Measurements from ENCODE around the gene KRTAP1-1. TPM values are rescaled to one million over a fixed set of nuclear protein-coding genes. Genes with fewer than 3 reads are reported as not detected.

The KRTAP1-1 gene
- total RNA-seq, 1 experiment from 2014 or later = not detected

DNA sequence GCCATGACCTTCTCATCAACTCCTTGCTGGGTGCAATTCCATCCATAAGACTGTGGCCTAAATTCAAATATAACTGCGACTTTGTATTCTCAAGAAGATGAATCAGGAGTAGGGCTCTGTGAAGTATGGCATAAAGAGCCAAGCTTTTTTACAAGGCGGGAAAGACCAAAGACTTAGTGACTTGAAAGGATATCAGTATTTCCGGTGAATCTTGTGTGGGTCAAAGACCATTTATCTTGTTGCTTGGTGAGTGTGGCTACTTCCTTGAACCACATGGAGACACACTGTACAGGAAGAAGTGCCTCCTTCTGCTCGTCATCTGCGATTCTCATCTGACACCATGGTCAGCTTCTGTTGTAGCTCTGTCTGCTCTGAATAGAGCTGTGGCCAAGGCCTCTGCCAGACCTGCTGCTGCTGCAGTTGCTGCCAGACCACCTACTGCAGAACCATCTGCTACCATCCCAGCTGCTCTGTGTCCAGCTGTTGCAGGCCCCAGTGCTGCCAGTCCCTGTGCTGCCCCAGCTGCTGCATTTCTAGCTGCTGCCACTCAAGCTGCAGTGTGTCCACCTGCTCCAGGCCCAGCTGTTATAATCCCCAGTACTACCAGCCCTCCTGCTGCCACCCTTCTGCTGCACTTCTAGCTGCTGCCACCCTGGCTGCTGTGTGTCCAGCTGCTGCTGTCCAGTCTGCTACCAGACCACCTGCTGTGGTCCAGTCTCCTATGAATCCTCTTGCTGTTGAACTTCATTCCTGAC, 30.5 kb upstream of the KRTAP1-1 start:
- Histone ChIP-seq H3K4me1 (ENCODE audit: insufficient read depth, low read length) (peaks cover 7% of the 10 kb centered on the region), H3F3A (ENCODE audit: low read length, unreplicated experiment) (no peaks in the 10 kb centered on the region), H2AFZ (ENCODE audit: low read length) (no peak overlapping the region), H3K27me3 (ENCODE audit: low read length) (no peaks in the 10 kb centered on the region), H3K9ac (ENCODE audit: low read length) (no peak overlapping the region), H3K4me2 (ENCODE audit: low read length) (no peak overlapping the region), H3K79me2 (ENCODE audit: low read length) (no peaks in the 10 kb centered on the region), H3K36me3 (ENCODE audit: low read depth, low read length) (no peaks in the 10 kb centered on the region), H4K20me1 (ENCODE audit: low read length) (no peaks in the 10 kb centered on the region), H3K9me2 (replicated peaks; ENCODE audit: low read length) (no peaks in the 10 kb centered on the region), H3K27ac (ENCODE audit: low read length) (no peak overlapping the region), H3K4me3 (ENCODE audit: low read length) (no peak overlapping the region), H3K9me3 (ENCODE audit: low read length) (no peaks in the 10 kb centered on the region)
- BruUV-seq (replicated peaks) = no TSS peak
- POLR2A ChIA-PET (ENCODE audit: unreplicated experiment) = no interaction called here
- TF ChIP-seq EZH2phosphoT487 (IDR thresholded peaks at IDR 0.05; ENCODE audit: borderline replicate concordance, low read length) (no peak), EZH2 (IDR thresholded peaks at IDR 0.05; ENCODE audit: low read length, unreplicated experiment) (no peak)
- TF ChIP-seq, protein P1, sequence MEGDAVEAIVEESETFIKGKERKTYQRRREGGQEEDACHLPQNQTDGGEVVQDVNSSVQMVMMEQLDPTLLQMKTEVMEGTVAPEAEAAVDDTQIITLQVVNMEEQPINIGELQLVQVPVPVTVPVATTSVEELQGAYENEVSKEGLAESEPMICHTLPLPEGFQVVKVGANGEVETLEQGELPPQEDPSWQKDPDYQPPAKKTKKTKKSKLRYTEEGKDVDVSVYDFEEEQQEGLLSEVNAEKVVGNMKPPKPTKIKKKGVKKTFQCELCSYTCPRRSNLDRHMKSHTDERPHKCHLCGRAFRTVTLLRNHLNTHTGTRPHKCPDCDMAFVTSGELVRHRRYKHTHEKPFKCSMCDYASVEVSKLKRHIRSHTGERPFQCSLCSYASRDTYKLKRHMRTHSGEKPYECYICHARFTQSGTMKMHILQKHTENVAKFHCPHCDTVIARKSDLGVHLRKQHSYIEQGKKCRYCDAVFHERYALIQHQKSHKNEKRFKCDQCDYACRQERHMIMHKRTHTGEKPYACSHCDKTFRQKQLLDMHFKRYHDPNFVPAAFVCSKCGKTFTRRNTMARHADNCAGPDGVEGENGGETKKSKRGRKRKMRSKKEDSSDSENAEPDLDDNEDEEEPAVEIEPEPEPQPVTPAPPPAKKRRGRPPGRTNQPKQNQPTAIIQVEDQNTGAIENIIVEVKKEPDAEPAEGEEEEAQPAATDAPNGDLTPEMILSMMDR (conservative IDR thresholded peaks at IDR 0.05; ENCODE audit: low read depth, low read length) = no peak
- intact Hi-C loops (cut with micrococcal nuclease) = no loop called here
- CTCF ChIA-PET = no interaction called here
- ATAC-seq (no peak), DNase-seq (no peak)

DNA sequence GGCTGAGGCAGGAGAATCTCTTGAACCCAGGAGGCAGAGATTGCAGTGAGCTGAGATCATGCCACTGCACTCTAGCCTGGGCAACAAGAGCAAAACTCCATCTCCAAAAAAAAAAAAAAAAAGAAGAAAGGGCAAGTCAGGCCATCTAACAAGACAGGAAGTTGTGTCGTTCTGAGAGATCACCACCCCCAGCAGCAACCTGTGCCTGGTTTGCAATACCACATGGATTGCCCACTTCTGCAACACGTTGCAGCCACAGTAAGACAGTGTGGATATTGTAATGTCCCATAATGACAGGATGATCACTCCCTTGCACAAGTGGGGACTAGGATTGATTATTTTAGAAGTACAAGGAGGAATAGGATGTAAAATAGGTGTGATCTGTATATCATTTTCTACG, 27.8 kb upstream of the KRTAP1-1 start:
- no peaks in the 10 kb centered on the region for H3K79me2 ChIP-seq (ENCODE audit: low read length)
- ChIA-PET POLR2A (ENCODE audit: unreplicated experiment) (no interaction called here), CTCF (no interaction called here)
- H3K9ac ChIP-seq (ENCODE audit: low read length) = no peak overlapping the region
- H3K9me2 ChIP-seq (replicated peaks; ENCODE audit: low read length) = no peaks in the 10 kb centered on the region
- no peak overlapping the region for H3K4me2 ChIP-seq (ENCODE audit: low read length)
- ATAC-seq (no peak), DNase-seq (no peak)
- no peaks in the 10 kb centered on the region for H3K9me3 ChIP-seq (ENCODE audit: low read length)
- no peaks in the 10 kb centered on the region for H4K20me1 ChIP-seq (ENCODE audit: low read length)
- no TSS peak for BruUV-seq (replicated peaks)
- no peaks in the 10 kb centered on the region for H3K36me3 ChIP-seq (ENCODE audit: low read depth, low read length)
- H3K27me3 ChIP-seq (ENCODE audit: low read length) = no peaks in the 10 kb centered on the region
- H3F3A ChIP-seq (ENCODE audit: low read length, unreplicated experiment) = no peaks in the 10 kb centered on the region
- no peak overlapping the region for H3K27ac ChIP-seq (ENCODE audit: low read length)
- intact Hi-C loops (cut with micrococcal nuclease) = loop anchor here (10.0 kb wide), 2 partner anchors 64 to 146 kb away; partner anchors contain the start of gene KRTAP3-1
- no peak overlapping the region for H2AFZ ChIP-seq (ENCODE audit: low read length)
- no peak overlapping the region for H3K4me3 ChIP-seq (ENCODE audit: low read length)
- peaks cover 30% of the 10 kb centered on the region for H3K4me1 ChIP-seq (ENCODE audit: insufficient read depth, low read length)
- TF ChIP-seq EZH2phosphoT487 (IDR thresholded peaks at IDR 0.05; ENCODE audit: borderline replicate concordance, low read length) = no peak
- no peak for TF ChIP-seq EZH2 (IDR thresholded peaks at IDR 0.05; ENCODE audit: low read length, unreplicated experiment)
- TF ChIP-seq, protein P1 (conservative IDR thresholded peaks at IDR 0.05; ENCODE audit: low read depth, low read length) = no peak

DNA sequence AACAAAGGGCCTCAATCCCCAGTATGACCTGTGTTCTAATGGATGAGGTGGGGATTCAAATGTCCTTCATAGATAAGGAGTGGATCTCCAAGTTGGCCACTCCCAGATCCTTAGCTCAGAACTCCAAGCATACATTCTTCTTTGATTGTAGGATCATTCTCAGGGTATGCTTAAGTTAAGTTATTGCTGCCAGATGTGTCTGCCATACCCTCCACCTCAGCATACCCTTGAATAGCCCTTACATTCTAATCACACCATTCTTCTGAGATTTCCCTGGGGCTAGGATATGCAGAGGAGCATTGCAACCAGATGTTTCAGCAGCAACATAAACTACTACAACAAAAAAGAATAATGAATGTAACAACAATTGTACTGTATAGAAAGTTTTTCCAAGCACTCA, 26.0 kb upstream of the KRTAP1-1 start:
- Histone ChIP-seq H3K4me3 (ENCODE audit: low read length) (no peak overlapping the region), H3K9ac (ENCODE audit: low read length) (no peak overlapping the region), H2AFZ (ENCODE audit: low read length) (no peak overlapping the region), H3K9me2 (replicated peaks; ENCODE audit: low read length) (no peaks in the 10 kb centered on the region), H3K79me2 (ENCODE audit: low read length) (no peaks in the 10 kb centered on the region), H3K4me1 (ENCODE audit: insufficient read depth, low read length) (peaks cover 48% of the 10 kb centered on the region), H3F3A (ENCODE audit: low read length, unreplicated experiment) (no peaks in the 10 kb centered on the region), H3K27me3 (ENCODE audit: low read length) (no peaks in the 10 kb centered on the region), H3K27ac (ENCODE audit: low read length) (no peak overlapping the region), H3K9me3 (ENCODE audit: low read length) (no peaks in the 10 kb centered on the region), H3K36me3 (ENCODE audit: low read depth, low read length) (no peaks in the 10 kb centered on the region), H3K4me2 (ENCODE audit: low read length) (no peak overlapping the region), H4K20me1 (ENCODE audit: low read length) (no peaks in the 10 kb centered on the region)
- TF ChIP-seq EZH2phosphoT487 (IDR thresholded peaks at IDR 0.05; ENCODE audit: borderline replicate concordance, low read length) (no peak), EZH2 (IDR thresholded peaks at IDR 0.05; ENCODE audit: low read length, unreplicated experiment) (no peak)
- TF ChIP-seq, protein P1 (conservative IDR thresholded peaks at IDR 0.05; ENCODE audit: low read depth, low read length) = no peak
- DNase-seq = no peak
- intact Hi-C loops (cut with micrococcal nuclease) = loop anchor here (10.0 kb wide), 2 partner anchors 62 to 148 kb away; partner anchors contain the start of gene KRTAP3-1
- POLR2A ChIA-PET (ENCODE audit: unreplicated experiment) = no interaction called here
- CTCF ChIA-PET = no interaction called here
- BruUV-seq (replicated peaks) = no TSS peak
- ATAC-seq = no peak

Measured in PC-3 (cell line).